ENCODE data around the gene IZUMO1. TPM values are rescaled to one million over a fixed set of nuclear protein-coding genes. Genes with fewer than 3 reads are reported as not detected.

Gene IZUMO1
- total and polyA plus RNA-seq, 2 of the 13 experiments (the other 11 are each of a cell fraction or from before 2014, with no cell fraction given) = 0.07 to 0.22 TPM

DNA sequence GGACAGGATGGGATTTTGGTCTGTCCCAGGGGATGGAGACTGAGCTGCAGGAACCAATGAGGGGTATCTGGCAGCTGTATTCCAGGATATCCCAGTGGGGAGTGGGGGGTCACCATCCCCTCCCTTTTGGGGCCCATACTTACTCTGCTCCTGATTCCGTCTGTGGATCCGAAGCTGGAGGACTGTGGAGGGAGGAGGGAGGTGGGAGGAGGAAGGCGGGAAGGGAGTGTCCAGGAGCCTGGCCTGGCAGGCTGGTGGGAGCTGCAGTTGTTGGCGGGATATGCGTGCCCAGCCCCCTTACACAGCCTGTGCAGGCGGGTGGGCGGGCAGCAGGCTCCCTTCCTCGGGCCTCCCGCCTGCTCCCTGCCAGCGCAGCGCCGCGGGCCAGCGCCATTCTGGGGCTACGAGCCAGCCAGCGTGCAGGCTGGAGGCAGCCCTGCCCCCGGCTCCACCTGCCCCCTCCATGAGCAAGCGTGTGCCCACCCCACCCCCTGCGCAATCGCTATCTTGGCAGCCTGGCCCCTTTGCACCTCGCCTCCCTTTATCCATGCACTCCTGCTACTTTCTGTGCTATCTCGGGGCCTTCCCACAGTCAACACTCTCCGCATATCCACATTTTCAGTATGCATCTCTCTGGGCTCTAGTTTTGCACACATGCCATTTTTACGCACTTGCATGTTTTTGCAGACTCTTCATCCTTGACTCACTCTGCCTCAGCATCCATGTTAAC is 30.0 kb downstream of the IZUMO1 start (continued):
- TF ChIP-seq, protein P1, sequence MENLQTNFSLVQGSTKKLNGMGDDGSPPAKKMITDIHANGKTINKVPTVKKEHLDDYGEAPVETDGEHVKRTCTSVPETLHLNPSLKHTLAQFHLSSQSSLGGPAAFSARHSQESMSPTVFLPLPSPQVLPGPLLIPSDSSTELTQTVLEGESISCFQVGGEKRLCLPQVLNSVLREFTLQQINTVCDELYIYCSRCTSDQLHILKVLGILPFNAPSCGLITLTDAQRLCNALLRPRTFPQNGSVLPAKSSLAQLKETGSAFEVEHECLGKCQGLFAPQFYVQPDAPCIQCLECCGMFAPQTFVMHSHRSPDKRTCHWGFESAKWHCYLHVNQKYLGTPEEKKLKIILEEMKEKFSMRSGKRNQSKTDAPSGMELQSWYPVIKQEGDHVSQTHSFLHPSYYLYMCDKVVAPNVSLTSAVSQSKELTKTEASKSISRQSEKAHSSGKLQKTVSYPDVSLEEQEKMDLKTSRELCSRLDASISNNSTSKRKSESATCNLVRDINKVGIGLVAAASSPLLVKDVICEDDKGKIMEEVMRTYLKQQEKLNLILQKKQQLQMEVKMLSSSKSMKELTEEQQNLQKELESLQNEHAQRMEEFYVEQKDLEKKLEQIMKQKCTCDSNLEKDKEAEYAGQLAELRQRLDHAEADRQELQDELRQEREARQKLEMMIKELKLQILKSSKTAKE (CRISPR knock-in tag; IDR thresholded peaks at IDR 0.05; ENCODE audit: borderline replicate concordance) = no peak
- TF ChIP-seq ZNF569 (CRISPR knock-in tag; IDR thresholded peaks at IDR 0.05; ENCODE audit: borderline replicate concordance) (no peak), NRL (CRISPR knock-in tag; IDR thresholded peaks at IDR 0.05; ENCODE audit: borderline replicate concordance) (no peak), ZNF841 (CRISPR knock-in tag; IDR thresholded peaks at IDR 0.05; ENCODE audit: borderline replicate concordance) (no peak), ZC3H4 (CRISPR knock-in tag; IDR thresholded peaks at IDR 0.05; ENCODE audit: borderline replicate concordance) (no peak), ZNF264 (CRISPR knock-in tag; IDR thresholded peaks at IDR 0.05) (no peak), ZEB1 (IDR thresholded peaks at IDR 0.05; ENCODE audit: insufficient replicate concordance, low read depth) (no peak), POLR2AphosphoS5 (IDR thresholded peaks at IDR 0.05; ENCODE audit: low read depth, low read length) (no peak), KDM1A (CRISPR knock-in tag; IDR thresholded peaks at IDR 0.05) (no peak), ZNF775 (CRISPR knock-in tag; IDR thresholded peaks at IDR 0.05; ENCODE audit: borderline replicate concordance) (no peak), HIC2 (CRISPR knock-in tag; IDR thresholded peaks at IDR 0.05; ENCODE audit: low read depth) (no peak), RBAK (CRISPR knock-in tag; IDR thresholded peaks at IDR 0.05) (no peak), DPF2 (CRISPR knock-in tag; IDR thresholded peaks at IDR 0.05; ENCODE audit: borderline replicate concordance, low read depth) (no peak), KDM4B (CRISPR knock-in tag; IDR thresholded peaks at IDR 0.05) (no peak), MBNL3 (CRISPR knock-in tag; conservative IDR thresholded peaks at IDR 0.05) (no peak), ZFP37 (CRISPR knock-in tag; IDR thresholded peaks at IDR 0.05; ENCODE audit: borderline replicate concordance) (no peak), ZNF674 (CRISPR knock-in tag; IDR thresholded peaks at IDR 0.05; ENCODE audit: low read depth) (no peak), ZNF44 (CRISPR knock-in tag; IDR thresholded peaks at IDR 0.05) (no peak), BCL6 (CRISPR knock-in tag; IDR thresholded peaks at IDR 0.05) (no peak), ZBTB3 (CRISPR knock-in tag; IDR thresholded peaks at IDR 0.05; ENCODE audit: borderline replicate concordance, low read depth) (no peak), ZNF704 (CRISPR knock-in tag; IDR thresholded peaks at IDR 0.05; ENCODE audit: borderline replicate concordance) (no peak), ZNF441 (CRISPR knock-in tag; IDR thresholded peaks at IDR 0.05; ENCODE audit: borderline replicate concordance) (no peak), CAMTA2 (CRISPR knock-in tag; IDR thresholded peaks at IDR 0.05; ENCODE audit: borderline replicate concordance) (no peak)
- TF ChIP-seq, protein P2, sequence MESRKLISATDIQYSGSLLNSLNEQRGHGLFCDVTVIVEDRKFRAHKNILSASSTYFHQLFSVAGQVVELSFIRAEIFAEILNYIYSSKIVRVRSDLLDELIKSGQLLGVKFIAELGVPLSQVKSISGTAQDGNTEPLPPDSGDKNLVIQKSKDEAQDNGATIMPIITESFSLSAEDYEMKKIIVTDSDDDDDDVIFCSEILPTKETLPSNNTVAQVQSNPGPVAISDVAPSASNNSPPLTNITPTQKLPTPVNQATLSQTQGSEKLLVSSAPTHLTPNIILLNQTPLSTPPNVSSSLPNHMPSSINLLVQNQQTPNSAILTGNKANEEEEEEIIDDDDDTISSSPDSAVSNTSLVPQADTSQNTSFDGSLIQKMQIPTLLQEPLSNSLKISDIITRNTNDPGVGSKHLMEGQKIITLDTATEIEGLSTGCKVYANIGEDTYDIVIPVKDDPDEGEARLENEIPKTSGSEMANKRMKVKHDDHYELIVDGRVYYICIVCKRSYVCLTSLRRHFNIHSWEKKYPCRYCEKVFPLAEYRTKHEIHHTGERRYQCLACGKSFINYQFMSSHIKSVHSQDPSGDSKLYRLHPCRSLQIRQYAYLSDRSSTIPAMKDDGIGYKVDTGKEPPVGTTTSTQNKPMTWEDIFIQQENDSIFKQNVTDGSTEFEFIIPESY (CRISPR knock-in tag; IDR thresholded peaks at IDR 0.05) = peak; percentile 36; the same call in 1 of the 2 replicates

All from HepG2 (cell line).